ENCODE measurements around the gene B4GALT5.

B4GALT5 gene

DNA sequence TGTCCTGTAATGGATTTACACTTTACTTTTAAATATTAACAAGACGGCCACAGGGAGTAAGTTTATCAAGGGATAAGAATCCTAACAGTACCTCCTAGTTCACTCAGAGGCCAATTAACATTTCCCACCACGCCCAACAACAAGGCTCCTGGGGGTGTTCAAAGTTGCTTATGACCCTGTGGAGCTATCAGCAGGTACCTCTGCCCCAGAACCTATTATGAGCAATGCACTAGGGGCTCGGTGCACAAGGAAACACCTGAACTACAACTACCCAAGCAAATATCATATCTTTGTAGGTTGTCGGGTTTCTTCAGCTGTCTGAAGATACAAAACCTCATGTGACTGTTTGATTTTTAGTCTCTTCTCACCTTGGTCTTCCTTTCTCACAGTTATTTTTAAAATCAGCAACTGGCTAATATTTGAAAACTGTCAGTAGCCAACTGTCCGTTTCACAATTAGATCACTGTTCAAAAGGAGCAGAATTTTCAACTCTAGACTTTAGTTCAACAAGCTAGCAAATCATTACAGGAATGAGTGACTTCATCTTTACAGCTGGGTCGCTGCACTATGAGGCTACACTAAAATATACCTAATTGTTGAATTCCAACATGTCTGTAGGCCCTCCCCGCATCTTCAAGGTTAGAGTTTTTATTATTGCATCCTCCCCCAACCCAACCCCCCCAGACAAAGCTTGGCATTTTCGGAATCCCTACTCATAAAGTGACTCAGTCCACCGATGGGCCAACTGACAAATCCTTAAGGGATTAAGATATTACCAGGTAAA, 38.1 kb downstream of the B4GALT5 start:
- no peak overlapping the region for H3K23ac ChIP-seq (ENCODE audit: low read length)
- H3K27ac ChIP-seq (ENCODE audit: low read depth, low read length), result peak overlapping the region; percentile 67
- peaks cover 4% of the 10 kb centered on the region for H3K79me2 ChIP-seq (ENCODE audit: control insufficient read depth, insufficient read depth, low read length, poor library complexity)
- no peak overlapping the region for H2AK5ac ChIP-seq (ENCODE audit: low read length)
- no peaks in the 10 kb centered on the region for H3K9me3 ChIP-seq (ENCODE audit: insufficient read depth, low read depth, low read length)
- H3K27me3 ChIP-seq (ENCODE audit: insufficient read depth, low read length), result no peaks in the 10 kb centered on the region
- H4K91ac ChIP-seq (ENCODE audit: low read depth, low read length), result no peak overlapping the region
- H3K9ac ChIP-seq (ENCODE audit: low read length), result no peak overlapping the region
- peak; percentile 47 to 58 for DNase-seq
- no peak overlapping the region for H4K12ac ChIP-seq (ENCODE audit: low read depth, low read length)
- H3K4ac ChIP-seq (ENCODE audit: low read depth, low read length), result peak overlapping the region; percentile 9
- peaks cover 1% of the 10 kb centered on the region for H3K79me1 ChIP-seq (ENCODE audit: low read length)
- no CpG with 5 or more reads among the region's 9 CpGs for WGBS (ENCODE audit: extremely low coverage, insufficient coverage, insufficient read length)
- no peak overlapping the region for H3K14ac ChIP-seq (ENCODE audit: low read length)
- H4K8ac ChIP-seq (ENCODE audit: low read depth, low read length), result no peak overlapping the region
- H3K4me3 ChIP-seq (ENCODE audit: low read depth, low read length), result no peak overlapping the region
- H2BK5ac ChIP-seq (ENCODE audit: low read depth, low read length, poor library complexity), result no peak overlapping the region
- no peak overlapping the region for H2BK120ac ChIP-seq (ENCODE audit: insufficient read depth, low read length, poor library complexity)
- peaks cover 16 to 24% of the 10 kb centered on the region in 2 experiments for H3K4me1 ChIP-seq (ENCODE audit: control insufficient read depth in 1 of 2, insufficient read depth in 2 of 2, low read length in 2 of 2)
- no peak overlapping the region for H3K18ac ChIP-seq (ENCODE audit: low read length)
- no peaks in the 10 kb centered on the region for H3K36me3 ChIP-seq (ENCODE audit: control insufficient read depth in 1 of 2, insufficient read depth in 2 of 2, low read length in 2 of 2)
- H3K4me2 ChIP-seq (ENCODE audit: low read length), result no peak overlapping the region
- no peak overlapping the region for H2AFZ ChIP-seq (ENCODE audit: insufficient read depth, low read length, poor library complexity)
- H2BK12ac ChIP-seq (ENCODE audit: low read length), result no peak overlapping the region

DNA sequence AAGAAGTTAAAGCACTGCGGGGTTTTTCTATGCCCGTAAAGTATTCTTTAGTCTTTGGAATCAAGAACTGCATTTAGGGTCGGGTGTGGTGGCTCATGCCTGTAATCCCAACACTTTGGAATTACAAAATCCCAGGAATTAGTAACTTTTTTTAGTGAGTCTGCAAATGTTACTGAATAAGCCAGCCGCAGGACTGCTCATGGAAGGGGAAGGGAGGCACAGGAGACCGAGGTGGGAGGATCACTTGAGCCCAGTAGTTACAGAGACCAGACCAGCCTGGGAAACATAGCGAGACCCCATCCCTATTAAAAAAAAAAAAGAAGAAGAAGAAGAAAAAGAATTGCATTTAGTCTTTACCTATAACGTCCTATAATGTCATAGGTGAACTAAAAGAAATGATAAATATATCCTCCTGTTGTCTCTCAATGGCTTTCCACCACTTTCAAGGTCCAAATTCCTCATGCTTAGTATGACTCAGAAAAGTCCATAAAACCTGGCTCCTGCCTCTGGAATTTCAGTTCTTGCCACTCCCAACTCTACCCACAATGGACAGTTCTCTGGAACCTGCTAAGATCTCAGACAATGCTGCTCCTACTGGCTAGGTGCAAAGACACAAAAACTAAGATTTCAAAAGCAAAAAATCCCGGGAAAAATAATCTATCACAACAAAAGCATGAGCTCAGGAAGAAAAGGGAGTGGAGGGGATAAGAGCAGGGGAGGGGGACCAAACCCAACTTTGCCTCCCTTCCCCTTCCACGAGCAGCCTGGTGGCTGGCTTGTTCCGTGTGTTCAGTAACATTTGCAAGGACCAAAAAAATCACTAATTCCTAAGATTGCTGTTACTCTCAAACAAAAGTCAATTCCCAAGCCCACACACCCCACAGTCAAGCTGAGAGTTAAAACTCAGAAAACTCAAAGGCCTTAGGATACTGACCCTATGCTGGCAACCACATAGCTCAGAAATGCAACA, 39.0 kb downstream of the B4GALT5 start:
- peak; percentile 13 to 65 for DNase-seq
- H2BK12ac ChIP-seq (ENCODE audit: low read length), result peak overlapping the region; percentile 73
- peak overlapping the region; percentile 46 for H2BK5ac ChIP-seq (ENCODE audit: low read depth, low read length, poor library complexity)
- WGBS (ENCODE audit: extremely low coverage, insufficient coverage, insufficient read length), result no CpG with 5 or more reads among the region's 10 CpGs
- H4K8ac ChIP-seq (ENCODE audit: low read depth, low read length), result peak overlapping the region; percentile 32
- H3K4me3 ChIP-seq (ENCODE audit: low read depth, low read length), result no peak overlapping the region
- no peak overlapping the region for H3K9ac ChIP-seq (ENCODE audit: low read length)
- peak overlapping the region; percentile 47 for H3K4ac ChIP-seq (ENCODE audit: low read depth, low read length)
- peaks cover 16 to 24% of the 10 kb centered on the region in 2 experiments for H3K4me1 ChIP-seq (ENCODE audit: control insufficient read depth in 1 of 2, insufficient read depth in 2 of 2, low read length in 2 of 2)
- H3K27ac ChIP-seq (ENCODE audit: low read depth, low read length), result peak overlapping the region; percentile 67
- no peaks in the 10 kb centered on the region for H3K36me3 ChIP-seq (ENCODE audit: control insufficient read depth in 1 of 2, insufficient read depth in 2 of 2, low read length in 2 of 2)
- H3K27me3 ChIP-seq (ENCODE audit: insufficient read depth, low read length), result no peaks in the 10 kb centered on the region
- H4K91ac ChIP-seq (ENCODE audit: low read depth, low read length), result no peak overlapping the region
- H3K23ac ChIP-seq (ENCODE audit: low read length), result no peak overlapping the region
- no peak overlapping the region for H3K4me2 ChIP-seq (ENCODE audit: low read length)
- H3K79me2 ChIP-seq (ENCODE audit: control insufficient read depth, insufficient read depth, low read length, poor library complexity), result peaks cover 4% of the 10 kb centered on the region
- H4K12ac ChIP-seq (ENCODE audit: low read depth, low read length), result no peak overlapping the region
- no peak overlapping the region for H3K18ac ChIP-seq (ENCODE audit: low read length)
- H3K9me3 ChIP-seq (ENCODE audit: insufficient read depth, low read depth, low read length), result no peaks in the 10 kb centered on the region
- H2AK5ac ChIP-seq (ENCODE audit: low read length), result no peak overlapping the region
- peak overlapping the region; percentile 60 for H3K14ac ChIP-seq (ENCODE audit: low read length)
- H3K79me1 ChIP-seq (ENCODE audit: low read length), result peaks cover 1% of the 10 kb centered on the region
- H2BK120ac ChIP-seq (ENCODE audit: insufficient read depth, low read length, poor library complexity), result no peak overlapping the region
- no peak overlapping the region for H2AFZ ChIP-seq (ENCODE audit: insufficient read depth, low read length, poor library complexity)

DNA sequence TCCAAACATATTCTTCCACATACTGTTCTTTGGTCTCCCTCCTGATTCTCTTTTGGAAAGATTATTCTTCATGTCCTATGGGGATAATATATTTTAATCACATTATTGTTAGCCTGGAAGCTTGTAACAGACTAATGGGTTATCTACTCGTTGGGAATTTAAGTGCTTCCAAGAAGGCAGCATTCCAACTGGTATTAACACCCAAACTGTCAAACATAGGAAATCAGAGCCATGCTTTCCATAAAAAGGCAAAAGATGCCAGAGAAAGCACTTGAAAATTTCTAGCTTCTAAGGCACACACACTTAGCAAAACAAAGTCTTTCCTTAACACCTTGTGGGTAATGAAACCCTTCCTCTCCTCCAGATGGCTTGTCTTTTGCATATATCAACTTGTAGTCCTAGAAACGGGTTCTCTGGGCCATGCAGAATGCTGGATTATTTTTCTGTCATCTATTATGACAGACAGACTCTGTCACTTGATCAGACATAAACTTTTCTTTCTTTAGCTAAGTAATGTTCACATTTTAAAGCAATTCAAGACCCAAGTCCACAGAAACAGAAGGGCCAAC, 41.5 kb downstream of the B4GALT5 start:
- Histone ChIP-seq H3K9ac (ENCODE audit: low read length) (no peak overlapping the region), H2AFZ (ENCODE audit: insufficient read depth, low read length, poor library complexity) (no peak overlapping the region), H2BK120ac (ENCODE audit: insufficient read depth, low read length, poor library complexity) (no peak overlapping the region), H3K4me3 (ENCODE audit: low read depth, low read length) (no peak overlapping the region), H2BK12ac (ENCODE audit: low read length) (no peak overlapping the region), H3K4me2 (ENCODE audit: low read length) (no peak overlapping the region), H2BK5ac (ENCODE audit: low read depth, low read length, poor library complexity) (no peak overlapping the region), H3K27me3 (ENCODE audit: insufficient read depth, low read length) (no peaks in the 10 kb centered on the region), H3K36me3 (ENCODE audit: control insufficient read depth in 1 of 2, insufficient read depth in 2 of 2, low read length in 2 of 2) (no peaks in the 10 kb centered on the region), H3K79me2 (ENCODE audit: control insufficient read depth, insufficient read depth, low read length, poor library complexity) (peaks cover 9% of the 10 kb centered on the region), H3K27ac (ENCODE audit: low read depth, low read length) (no peak overlapping the region), H2AK5ac (ENCODE audit: low read length) (no peak overlapping the region), H3K9me3 (ENCODE audit: insufficient read depth, low read depth, low read length) (no peaks in the 10 kb centered on the region), H4K12ac (ENCODE audit: low read depth, low read length) (no peak overlapping the region), H3K14ac (ENCODE audit: low read length) (no peak overlapping the region), H3K4ac (ENCODE audit: low read depth, low read length) (peak overlapping the region; percentile 87), H3K4me1 (ENCODE audit: control insufficient read depth in 1 of 2, insufficient read depth in 2 of 2, low read length in 2 of 2) (peaks cover 10 to 18% of the 10 kb centered on the region in 2 experiments), H4K8ac (ENCODE audit: low read depth, low read length) (no peak overlapping the region), H3K79me1 (ENCODE audit: low read length) (peaks cover 1% of the 10 kb centered on the region), H3K18ac (ENCODE audit: low read length) (peak overlapping the region; percentile 66), H3K23ac (ENCODE audit: low read length) (no peak overlapping the region), H4K91ac (ENCODE audit: low read depth, low read length) (no peak overlapping the region)
- WGBS (ENCODE audit: extremely low coverage, insufficient coverage, insufficient read length), result no CpG with 5 or more reads among the region's 2 CpGs
- DNase-seq, result no peak

DNA sequence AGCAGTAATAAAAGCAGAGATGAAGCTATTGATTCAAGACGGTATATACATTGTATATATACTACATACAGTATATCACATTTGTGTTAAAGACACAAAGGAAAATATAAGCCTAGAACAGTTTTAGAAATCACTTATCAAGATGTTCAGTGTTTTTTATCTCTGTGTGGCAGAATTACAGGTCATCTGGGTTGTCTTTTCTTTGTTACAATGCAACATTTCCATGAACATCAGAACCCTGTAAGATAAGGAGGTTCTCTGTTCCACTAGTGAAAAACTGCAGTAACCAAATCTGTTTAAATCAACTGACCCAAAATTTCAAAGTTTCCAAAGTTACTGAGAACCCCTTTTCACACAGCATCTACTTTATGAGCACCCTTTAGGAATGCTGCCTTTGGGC, 42.2 kb downstream of the B4GALT5 start:
- Histone ChIP-seq H3K27ac (ENCODE audit: low read depth, low read length) (no peak overlapping the region), H3K4me2 (ENCODE audit: low read length) (no peak overlapping the region), H2AK5ac (ENCODE audit: low read length) (no peak overlapping the region), H3K79me2 (ENCODE audit: control insufficient read depth, insufficient read depth, low read length, poor library complexity) (peaks cover 8% of the 10 kb centered on the region), H3K18ac (ENCODE audit: low read length) (no peak overlapping the region), H4K91ac (ENCODE audit: low read depth, low read length) (no peak overlapping the region), H3K9ac (ENCODE audit: low read length) (no peak overlapping the region), H2BK120ac (ENCODE audit: insufficient read depth, low read length, poor library complexity) (no peak overlapping the region), H3K9me3 (ENCODE audit: insufficient read depth, low read depth, low read length) (no peaks in the 10 kb centered on the region), H3K79me1 (ENCODE audit: low read length) (peaks cover under 1% of the 10 kb centered on the region), H3K23ac (ENCODE audit: low read length) (no peak overlapping the region), H3K4me1 (ENCODE audit: control insufficient read depth in 1 of 2, insufficient read depth in 2 of 2, low read length in 2 of 2) (peaks cover 8 to 13% of the 10 kb centered on the region in 2 experiments), H4K12ac (ENCODE audit: low read depth, low read length) (no peak overlapping the region), H3K4ac (ENCODE audit: low read depth, low read length) (no peak overlapping the region), H4K8ac (ENCODE audit: low read depth, low read length) (no peak overlapping the region), H3K14ac (ENCODE audit: low read length) (no peak overlapping the region), H3K27me3 (ENCODE audit: insufficient read depth, low read length) (no peaks in the 10 kb centered on the region), H3K36me3 (ENCODE audit: control insufficient read depth in 1 of 2, insufficient read depth in 2 of 2, low read length in 2 of 2) (no peaks in the 10 kb centered on the region), H3K4me3 (ENCODE audit: low read depth, low read length) (no peak overlapping the region), H2AFZ (ENCODE audit: insufficient read depth, low read length, poor library complexity) (no peak overlapping the region), H2BK5ac (ENCODE audit: low read depth, low read length, poor library complexity) (no peak overlapping the region), H2BK12ac (ENCODE audit: low read length) (no peak overlapping the region)
- no CpG with 5 or more reads among the region's 1 CpG for WGBS (ENCODE audit: extremely low coverage, insufficient coverage, insufficient read length)
- DNase-seq, result no peak
